ENCODE results near the gene UBA52.
"Not testable (repeated sequence)": the region's sequence is repeated elsewhere in the genome, so short reads cannot be mapped to it uniquely, and the experiment has no call there.

UBA52 gene

GRCh38 chr19:18591735-18592385 lies 20.2 kb downstream of the UBA52 start:
- DNase-seq = no peak

DNA sequence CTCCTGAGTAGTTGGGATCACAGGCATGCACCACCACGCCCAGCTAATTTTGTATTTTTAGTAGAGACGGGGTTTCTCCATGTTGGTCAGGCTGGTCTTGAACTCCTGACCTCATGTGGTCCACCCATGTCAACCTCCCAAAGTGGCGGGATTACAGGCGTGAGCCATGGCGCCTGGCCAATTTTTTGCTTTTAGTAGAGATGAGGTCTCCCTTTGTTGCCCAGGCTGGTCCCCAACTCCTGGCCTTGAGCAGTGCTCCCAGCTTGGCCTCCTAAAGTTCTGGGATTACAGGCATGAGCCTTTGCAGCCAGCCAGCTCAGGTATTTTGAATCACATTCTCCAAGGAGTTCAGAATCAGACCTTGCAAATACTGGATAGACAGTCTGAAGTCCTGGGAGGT lies 21.1 kb downstream of the UBA52 start:
- not testable (repeated sequence) for DNase-seq

DNA sequence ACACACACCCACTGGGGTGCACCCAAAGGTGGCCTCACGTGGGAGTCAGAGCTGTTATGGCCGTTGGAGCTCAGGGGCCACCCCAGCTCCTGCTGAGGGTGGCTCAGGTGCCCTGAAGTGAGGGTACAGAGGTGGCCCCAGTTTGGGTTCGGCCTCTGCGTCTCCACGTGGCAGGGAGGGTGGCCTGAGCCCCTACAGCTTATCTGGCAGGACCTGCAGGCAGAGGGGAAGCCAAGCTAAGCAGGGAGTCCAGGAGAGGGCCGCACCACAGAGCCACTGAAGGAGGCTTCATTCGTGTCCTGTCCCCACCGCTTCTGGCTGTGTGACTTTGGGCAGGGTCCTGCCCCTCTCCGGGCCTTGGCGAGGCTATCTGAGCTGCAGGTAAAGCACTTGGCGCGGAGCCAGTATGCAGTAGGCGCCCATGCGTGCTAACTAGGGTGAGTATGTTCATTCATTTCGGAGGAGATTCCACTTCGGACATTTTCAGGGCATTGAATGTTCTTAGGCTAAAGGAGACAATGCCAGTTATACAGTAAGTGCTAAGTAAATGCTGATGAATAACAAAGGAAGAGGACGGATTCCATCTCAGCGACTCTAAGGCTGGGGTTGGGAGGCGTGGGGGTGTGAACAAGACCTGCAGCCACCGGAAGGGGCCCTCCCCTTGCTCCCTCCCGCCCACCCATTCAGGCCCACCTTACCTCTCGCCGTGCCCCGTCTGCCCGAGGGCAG lies 21.9 kb downstream of the UBA52 start:
- DNase-seq = peak in 1 of 58 donors; percentile 13

DNA sequence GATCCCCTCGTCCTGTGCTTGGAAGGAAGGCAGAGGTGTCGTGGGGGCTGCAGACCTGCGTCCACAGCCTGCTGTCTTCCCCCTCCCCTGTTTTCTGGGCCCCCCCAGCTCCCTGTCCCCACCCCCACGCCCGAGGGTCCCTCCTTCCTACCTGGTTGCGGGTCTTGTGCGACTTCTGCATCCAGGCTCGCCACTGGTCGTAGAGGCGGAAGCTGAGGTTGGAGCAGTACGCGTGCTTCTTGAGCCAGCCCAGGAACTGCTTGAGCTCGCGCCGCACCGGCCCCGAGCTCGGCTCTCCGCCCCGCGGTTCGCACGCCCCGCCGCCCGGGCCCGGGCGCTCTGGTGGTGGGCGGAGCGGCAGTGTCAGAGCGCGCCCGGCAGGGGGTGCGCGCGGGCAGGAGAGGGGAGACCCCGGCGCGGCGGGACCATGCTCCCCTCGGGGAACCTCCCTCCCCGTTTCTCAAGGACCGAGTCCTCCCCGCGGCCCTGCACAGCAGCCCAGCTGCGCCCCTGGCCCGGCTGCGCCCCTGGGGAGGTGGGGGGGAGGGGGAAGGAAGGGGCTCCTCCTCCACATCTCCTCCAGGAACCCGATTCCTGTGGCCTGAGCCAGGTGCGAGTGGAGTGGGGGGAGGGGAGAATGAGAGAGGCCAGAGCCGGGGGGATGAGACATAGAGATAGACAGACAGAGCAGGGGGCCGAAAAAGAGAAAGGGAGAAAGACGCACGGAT lies 22.6 kb downstream of the UBA52 start:
- DNase-seq = peak in 41 of 58 donors; percentile 5 to 60 (median 32)

GRCh38 chr19:18594824-18595373 lies 23.2 kb downstream of the UBA52 start:
- DNase-seq = no peak

DNA sequence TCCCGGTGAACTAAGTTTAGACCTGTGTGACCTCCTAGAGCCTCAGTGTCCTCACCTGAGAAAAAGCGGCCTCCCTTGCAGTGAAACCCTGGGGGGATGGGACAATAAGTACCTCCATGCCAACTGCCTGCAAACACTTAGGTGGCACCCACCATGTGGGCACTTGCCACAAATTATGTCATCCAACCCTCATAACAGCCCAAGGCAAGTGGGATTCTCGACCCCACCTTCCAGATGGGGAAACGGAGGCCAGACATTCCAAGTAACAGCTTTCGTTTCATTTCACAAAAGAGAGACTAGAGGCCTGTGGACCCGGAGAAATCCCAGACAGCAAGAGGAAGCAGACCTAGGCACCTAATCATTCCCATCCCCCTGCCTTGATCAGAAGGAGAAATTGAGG lies 23.8 kb downstream of the UBA52 start:
- DNase-seq = no peak

DNA sequence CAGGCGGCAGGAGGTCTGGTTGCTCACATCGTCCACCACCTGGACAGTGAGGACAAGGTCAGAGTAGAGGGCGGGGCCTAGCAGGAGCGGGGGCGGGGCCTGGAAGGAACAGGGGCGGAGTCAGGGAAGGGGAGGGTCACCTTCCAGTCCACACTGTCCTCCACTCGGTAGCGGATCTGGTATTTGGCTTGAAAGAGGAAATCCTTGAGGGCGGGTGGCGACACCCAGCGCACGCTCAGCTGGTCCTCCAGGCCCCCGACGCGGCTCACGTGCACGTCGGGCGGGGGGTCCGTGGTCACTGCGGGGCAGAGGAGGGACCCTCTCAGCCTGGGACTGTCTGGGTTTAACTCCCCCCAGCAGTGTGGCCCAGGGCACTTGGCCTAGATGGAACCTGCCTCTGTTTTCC lies 25.1 kb downstream of the UBA52 start:
- DNase-seq = peak in 2 of 58 donors; percentile 6 to 22

DNA sequence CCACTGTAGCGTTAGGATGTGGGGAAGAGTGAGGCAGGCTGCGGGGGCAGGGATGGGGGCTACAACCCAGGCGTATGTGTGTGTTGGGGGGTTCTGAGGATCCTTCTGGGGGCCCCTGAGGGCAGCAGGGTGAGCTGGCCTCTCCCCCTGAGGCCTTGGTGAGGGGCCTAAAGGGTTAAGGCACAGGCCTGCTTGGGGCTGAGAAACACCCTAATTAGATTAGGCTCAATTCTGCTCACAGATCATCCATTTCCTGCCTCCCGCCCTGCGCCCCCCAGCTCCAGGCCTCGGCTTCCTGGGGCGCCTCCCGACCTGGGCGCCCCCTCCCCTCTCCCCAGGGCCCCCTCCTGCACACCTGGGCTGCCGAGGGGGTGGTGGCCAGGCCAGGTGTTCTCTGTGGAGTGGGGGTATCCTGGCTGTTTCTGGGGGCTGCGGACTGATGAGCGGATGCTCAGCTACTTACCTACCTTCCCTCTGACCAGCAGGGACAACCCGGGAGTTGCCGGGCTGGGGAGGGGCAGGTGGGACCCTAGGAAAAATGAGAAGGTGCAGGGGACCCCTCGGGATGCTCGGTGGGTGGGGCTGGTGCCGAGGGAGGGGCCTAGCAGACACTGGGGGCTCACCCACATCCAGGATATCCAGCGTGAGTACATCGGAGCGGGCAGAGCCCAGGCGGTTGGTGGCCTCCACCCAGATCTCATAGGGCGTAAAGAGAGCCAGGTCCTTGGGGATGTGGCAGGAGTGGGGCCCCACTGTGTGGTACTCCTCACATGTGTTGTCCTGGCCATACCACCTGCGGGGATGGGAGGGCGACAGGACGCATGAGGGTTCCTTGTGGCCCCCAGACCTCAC lies 26.4 kb downstream of the UBA52 start:
- DNase-seq = no peak

- no peak for DNase-seq
Measured at GRCh38 chr19:18599485-18599884, 27.8 kb downstream of the UBA52 start.

DNA sequence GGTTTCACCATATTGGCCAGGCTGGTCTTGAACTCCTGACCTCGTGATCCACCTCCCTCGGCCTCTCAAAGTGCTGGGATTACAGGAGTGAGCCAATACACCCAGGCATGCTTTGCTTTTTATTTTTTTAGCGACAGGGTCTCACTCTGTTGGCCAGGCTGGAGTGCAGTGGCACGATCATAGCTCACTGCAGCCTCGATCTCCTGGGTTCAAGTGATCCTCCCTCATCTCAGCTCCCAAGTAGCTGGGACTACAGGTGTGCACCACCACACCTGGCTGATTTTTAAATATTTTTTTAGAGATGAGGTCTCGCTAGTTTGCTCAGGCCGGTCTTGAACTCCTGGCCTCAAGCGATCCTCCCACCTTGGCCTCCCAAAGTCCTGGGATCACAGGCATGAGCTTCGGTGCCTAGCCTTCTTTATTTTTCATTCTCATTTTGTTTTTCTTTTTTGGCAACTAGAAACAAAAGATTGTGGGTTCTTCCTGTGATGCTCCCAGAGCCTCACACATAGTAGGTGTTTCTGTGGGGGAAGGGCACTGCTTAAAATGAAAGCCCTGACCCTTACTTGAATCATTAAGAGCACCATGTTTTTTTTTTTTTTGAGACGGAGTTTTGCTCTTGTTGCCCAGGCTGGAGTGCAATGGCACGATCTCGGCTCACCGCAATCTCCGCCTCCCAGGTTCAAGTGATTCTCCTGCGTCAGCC lies 29.2 kb downstream of the UBA52 start:
- DNase-seq = not testable (repeated sequence)

DNA sequence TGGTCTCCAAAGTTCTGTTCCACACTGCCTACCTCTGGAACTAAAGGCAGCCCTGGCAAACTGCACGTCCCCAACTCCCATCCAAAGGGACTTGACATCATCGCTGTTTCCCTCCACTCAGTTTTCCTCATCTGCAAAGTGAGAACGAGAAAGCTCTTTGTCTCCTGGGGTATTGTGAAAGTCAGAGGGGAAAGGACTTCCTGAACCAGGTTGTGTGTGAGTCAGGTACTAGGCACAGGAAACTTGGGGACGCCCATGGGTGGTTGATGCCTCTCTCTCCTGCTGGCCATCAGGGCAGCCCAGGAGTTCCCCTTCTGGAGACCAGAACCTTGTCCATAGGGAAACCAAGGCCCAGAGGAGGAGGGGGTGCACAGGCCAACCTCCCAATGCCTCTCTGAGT lies 30.2 kb downstream of the UBA52 start:
- DNase-seq = no peak

GRCh38 chr19:18603255-18603957 lies 31.7 kb downstream of the UBA52 start:
- DNase-seq = no peak

DNA sequence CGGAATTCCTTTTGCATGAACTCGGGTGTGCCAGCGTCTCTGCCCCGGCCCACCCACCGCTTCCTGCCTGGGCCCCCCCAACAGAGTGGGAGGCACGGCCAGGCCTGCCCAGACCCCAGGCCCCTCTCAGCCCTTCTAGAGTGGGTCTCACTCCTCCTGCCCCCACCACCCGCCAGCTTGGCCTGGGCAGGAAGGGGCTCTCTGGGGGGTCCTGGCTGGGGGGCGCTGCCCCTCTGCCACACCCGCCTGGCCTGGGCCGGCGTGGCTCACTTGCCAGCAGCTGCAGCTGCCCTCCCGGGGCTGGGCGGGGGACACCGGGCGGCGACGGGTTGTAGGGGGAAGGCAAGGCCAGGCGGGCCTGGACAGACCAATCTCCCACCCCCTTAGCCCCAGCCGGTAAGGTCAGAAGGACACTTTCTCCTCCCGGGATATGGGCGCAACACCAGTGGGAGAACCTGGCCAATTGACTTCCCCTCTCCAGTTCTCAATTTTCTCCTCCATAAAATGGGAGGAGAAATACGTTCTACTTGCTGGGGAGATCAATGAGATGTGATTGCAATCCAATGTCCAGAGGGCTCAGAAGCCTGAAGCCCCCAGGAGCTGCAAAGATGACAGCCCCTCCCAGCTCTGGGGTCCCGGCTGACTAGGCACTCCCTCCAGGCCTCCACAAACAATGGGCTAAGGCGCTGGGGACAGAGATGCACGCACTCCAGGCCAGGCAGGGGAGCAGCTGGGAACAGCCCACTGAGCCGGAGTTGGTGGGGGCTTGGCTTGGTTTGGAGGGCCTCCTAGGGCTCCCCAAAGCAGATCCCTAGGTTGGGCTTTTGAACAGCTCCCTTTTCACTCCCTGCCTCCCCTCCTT lies 32.5 kb downstream of the UBA52 start:
- DNase-seq = no peak

- no peak for DNase-seq
Measured at GRCh38 chr19:18604820-18605159, 33.1 kb downstream of the UBA52 start.

DNA sequence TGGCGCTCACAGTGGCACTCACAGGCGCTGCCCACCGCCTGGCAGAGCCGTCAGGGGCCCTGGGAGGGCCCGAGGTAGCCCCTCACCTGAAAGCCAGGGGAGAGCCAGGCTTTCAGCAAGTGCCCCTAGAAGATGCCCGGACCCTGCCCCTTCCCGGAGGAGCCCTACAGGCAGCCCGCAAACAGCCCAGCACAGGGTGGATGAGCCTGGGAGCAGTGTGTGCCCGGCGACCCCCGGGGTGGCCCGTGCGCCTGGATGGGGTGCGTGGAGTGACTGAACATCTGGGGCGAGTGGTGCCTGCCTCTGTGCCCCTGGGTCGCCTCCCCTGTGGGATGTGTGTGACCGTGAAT lies 33.5 kb downstream of the UBA52 start:
- DNase-seq = no peak

DNA sequence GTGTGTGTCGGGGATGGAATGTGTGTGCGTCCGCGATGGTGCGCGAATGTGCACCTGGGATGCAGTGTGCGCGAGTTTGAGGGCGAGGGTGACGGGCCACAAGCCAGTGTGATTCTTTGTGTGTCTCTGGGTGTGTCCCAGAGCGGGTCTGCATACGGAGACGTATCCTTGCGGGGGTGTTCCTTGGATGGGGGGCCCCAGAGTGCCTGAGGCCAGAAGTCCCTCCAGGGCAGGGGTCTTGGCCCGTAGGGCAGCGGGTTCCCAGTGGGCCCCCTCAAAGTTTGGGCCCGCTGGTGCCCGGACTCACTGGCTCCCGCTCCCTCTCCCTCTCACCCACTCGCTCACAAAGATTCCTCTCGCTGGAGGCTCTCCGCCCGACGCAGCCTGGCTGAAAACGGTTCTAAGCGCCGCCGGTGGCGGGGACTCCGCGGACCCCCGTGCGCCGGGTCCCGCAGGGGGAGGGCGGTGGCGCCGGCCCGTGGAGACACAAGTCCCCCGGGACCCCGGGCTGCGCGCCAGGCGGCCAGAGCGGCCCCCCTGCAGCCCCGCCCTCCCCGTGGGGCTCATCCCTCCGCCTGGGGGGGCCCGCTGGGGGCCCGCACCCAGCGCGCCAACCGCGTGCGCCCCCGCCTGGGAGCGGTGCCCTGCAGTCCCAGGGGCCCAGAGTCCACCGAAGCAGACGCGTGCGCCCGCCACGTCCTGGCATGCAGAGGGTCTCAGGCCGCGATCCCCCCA lies 34.1 kb downstream of the UBA52 start:
- no peak for DNase-seq

DNA sequence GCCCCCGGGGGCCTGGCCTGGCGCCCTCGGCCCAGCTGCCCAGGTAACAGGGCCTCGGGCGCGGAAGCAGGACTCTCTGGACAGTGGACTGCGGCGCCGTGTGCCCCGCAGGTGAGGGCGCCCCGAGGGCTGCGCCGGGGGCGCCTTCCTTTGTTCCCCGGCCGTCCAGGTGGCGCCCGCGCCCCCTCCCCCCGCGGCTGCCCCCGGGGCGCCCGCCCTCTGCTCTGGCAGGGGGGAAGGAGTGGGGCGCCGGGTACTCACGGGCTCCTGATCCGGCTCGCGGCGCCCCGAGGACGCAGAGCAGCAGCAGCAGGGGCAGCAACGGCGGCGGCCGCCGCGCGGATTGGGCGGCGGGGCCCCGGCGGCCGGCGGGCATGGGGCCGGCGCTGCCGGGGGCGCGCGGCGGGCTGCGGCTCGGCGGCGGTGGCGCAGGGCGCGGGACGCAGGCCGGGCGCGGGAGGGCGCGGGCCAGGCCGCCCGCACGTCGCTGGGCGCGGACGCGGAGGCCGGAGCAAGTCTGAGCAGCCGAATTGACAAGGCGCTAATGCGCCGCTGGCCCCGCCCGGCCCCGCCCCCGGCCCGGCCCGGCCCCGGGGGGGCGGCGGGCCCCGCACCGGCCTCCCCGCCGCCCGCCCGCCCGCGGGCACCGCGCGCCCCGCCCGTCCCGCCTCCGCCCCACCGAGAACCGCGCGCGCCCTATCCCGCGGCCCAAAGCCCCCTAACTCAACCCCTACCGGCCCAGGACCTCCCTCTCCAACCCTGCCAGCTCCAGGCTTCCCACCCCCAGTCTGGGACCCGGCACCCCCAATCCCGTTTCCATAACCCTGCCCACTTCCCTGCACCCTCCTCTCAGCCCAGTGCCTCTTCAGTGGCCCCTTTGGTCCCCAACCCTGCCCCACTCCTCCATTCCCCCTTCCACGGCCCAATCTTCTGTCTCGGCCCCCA lies 34.9 kb downstream of the UBA52 start, which contains the start of gene CRLF1:
TSS of gene CRLF1 (minus strand) at position 519 of the 945 bp plus-strand sequence. CDS start at position 376, 143 bp downstream.
- DNase-seq = no peak
